B cell (primary cell): ENCODE results near the gene GPC5. TPM values are rescaled to one million over a fixed set of nuclear protein-coding genes. Genes with fewer than 3 reads are reported as not detected.

Experiments used
- ATAC-seq: fragments of 200-7000 bp; cut with Tn5 transposase; one replicate; pipeline ENCODE4 v1.10.0; 2021; ENCODE audit warnings: low read depth, mild to moderate bottlenecking, moderate number of reproducible peaks, moderate library complexity
- CTCF ChIA-PET: fragments of 350-600 bp; sonication (Branson Sonifier 250); formaldehyde crosslinking; loops from one replicate; lab custom pipeline; 2021; ENCODE audit warnings: antibody characterized with exemption, inconsistent platforms; lab: Charles Lee
- POLR2A ChIA-PET: fragments of 350-600 bp; sonication (Branson Sonifier 250); formaldehyde crosslinking; loops from one replicate; lab custom pipeline; 2021; ENCODE audit warnings: antibody characterized with exemption; lab: Charles Lee
- DNase-seq: peaks from one replicate; pipeline ENCODE4 v3.0.0; 2013
- H2AFZ ChIP-seq: 2 replicates; pipeline ENCODE4 v1.6.1; 2012; ENCODE audit warnings: mild to moderate bottlenecking, low read depth, low read length; ENCODE audit not compliant: insufficient read depth, poor library complexity, severe bottlenecking
- H3K27ac ChIP-seq, 2 donors: 1 replicate in 1 of 2; 2 replicates in 1 of 2; pipeline ENCODE4 v1.5.1; 2012 to 2013; ENCODE audit warnings: low read length in 2 of 2, mild to moderate bottlenecking in 2 of 2, moderate library complexity in 1 of 2
- H3K27me3 ChIP-seq, 4 experiments: fragments of 200-600 bp in 1 of 4; sonication (generic) in 1 of 4; replicated peaks in 1 of 4; 1 replicate in 2 of 4; 2 replicates in 2 of 4; pipeline versions ENCODE4 v1.6.1 to v1.7.0; 2013 to 2016; ENCODE audit warnings: low read length in 3 of 4, mild to moderate bottlenecking in 2 of 4, mixed read lengths in 1 of 4, moderate library complexity in 1 of 4; ENCODE audit not compliant: insufficient read depth in 4 of 4, control insufficient read depth in 3 of 4; ENCODE audit errors: control extremely low read depth in 1 of 4
- H3K36me3 ChIP-seq, 2 experiments: replicated peaks in 1 of 2; 1 replicate in 1 of 2; 2 replicates in 1 of 2; pipeline versions ENCODE4 v1.6.1 to v1.7.1; 2013; ENCODE audit warnings: low read length in 1 of 2; ENCODE audit not compliant: insufficient read depth in 2 of 2, control insufficient read depth in 1 of 2; ENCODE audit errors: control extremely low read depth in 1 of 2, extremely low read depth in 1 of 2
- H3K4me1 ChIP-seq, 2 donors: fragments of 200-600 bp in 1 of 2; sonication (generic) in 1 of 2; 1 replicate in 1 of 2; 2 replicates in 1 of 2; pipeline versions ENCODE4 v1.5.1 to v1.6.1; 2013 to 2017; ENCODE audit warnings: low read length in 2 of 2; ENCODE audit not compliant: control insufficient read depth in 2 of 2, insufficient read depth in 2 of 2
- H3K4me2 ChIP-seq: replicated peaks from 2 replicates; pipeline ENCODE3; 2012; ENCODE audit warnings: mild to moderate bottlenecking, low read depth, low read length; ENCODE audit not compliant: poor library complexity, severe bottlenecking
- H3K4me3 ChIP-seq, 5 experiments: fragments of 200-600 bp in 1 of 5; sonication (generic) in 1 of 5; 1 replicate in 3 of 5; 2 replicates in 2 of 5; pipeline versions ENCODE4 v1.5.1 to v1.7.0; 2011 to 2016; ENCODE audit warnings: low read length in 4 of 5, mild to moderate bottlenecking in 4 of 5, low read depth in 2 of 5, control low read depth in 1 of 5, moderate library complexity in 1 of 5; ENCODE audit not compliant: insufficient read depth in 1 of 5; ENCODE audit errors: control extremely low read depth in 1 of 5, extremely low read depth in 1 of 5
- H3K79me2 ChIP-seq: fragments of 200-600 bp; sonication (generic); one replicate; pipeline ENCODE4 v1.6.0; 2016; ENCODE audit warnings: low read length; ENCODE audit not compliant: control insufficient read depth, insufficient read depth
- H3K9ac ChIP-seq: fragments of 200-600 bp; sonication (generic); 2 replicates; pipeline ENCODE4 v1.6.1; 2017; ENCODE audit warnings: mild to moderate bottlenecking, low read length, moderate library complexity
- H3K9me3 ChIP-seq, 3 donors: one replicate each; pipeline versions ENCODE4 v1.6.1 to v1.7.1; 2013; ENCODE audit warnings: low read length in 2 of 3; ENCODE audit not compliant: control insufficient read depth in 2 of 3, insufficient read depth in 1 of 3; ENCODE audit errors: control extremely low read depth in 1 of 3
- H4K20me1 ChIP-seq: 2 replicates; pipeline ENCODE4 v1.6.0; 2012; ENCODE audit warnings: mild to moderate bottlenecking, low read length; ENCODE audit not compliant: insufficient read depth, control insufficient read depth, poor library complexity, severe bottlenecking
- H3K27ac Mint-ChIP-seq: one replicate; pipeline ENCODE4 v1.8.0; 2021; ENCODE audit warnings: mixed read lengths
- H3K27me3 Mint-ChIP-seq: one replicate; pipeline ENCODE4 v1.8.0; 2021; ENCODE audit warnings: mixed read lengths
- H3K4me1 Mint-ChIP-seq: one replicate; pipeline ENCODE4 v1.8.0; 2021; ENCODE audit warnings: mixed read lengths
- H3K4me3 Mint-ChIP-seq: one replicate; pipeline ENCODE4 v1.8.0; 2021; ENCODE audit warnings: mixed read lengths
- H3K9me3 Mint-ChIP-seq: one replicate; pipeline ENCODE4 v1.8.0; 2022; ENCODE audit warnings: mixed read lengths; ENCODE audit not compliant: insufficient read depth
- CTCF ChIP-seq: fragments of 200-600 bp; IDR thresholded peaks from one replicate; pipeline ENCODE4 v1.8.0; 2022; ENCODE audit warnings: antibody characterized with exemption, mild to moderate bottlenecking
- EZH2 ChIP-seq: IDR thresholded peaks from 2 replicates; pipeline ENCODE4 v1.6.1; 2012; ENCODE audit warnings: borderline replicate concordance, low read depth, mild to moderate bottlenecking, moderate library complexity, low read length; ENCODE audit not compliant: insufficient read depth, poor library complexity, severe bottlenecking
- WGBS: methylation state at CpG from one replicate; pipeline ENCODE4 v1.1.5; 2013; ENCODE audit warnings: missing lambda C conversion rate; ENCODE audit not compliant: insufficient coverage; 5-methylcytosine and 5-hydroxymethylcytosine counted together
- intact Hi-C: fragments of 100-400 bp; cut with micrococcal nuclease; formaldehyde crosslinking; loops from one replicate; pipeline ENCODE4 v1.10.0; 2022
- polyA plus RNA-seq: library from polyadenylated mRNA; depleted of rRNA; stranded (reverse); fragments of >200 nt; gene quantifications from 2 replicates; pipeline ENCODE4 v1.2.3, GENCODE V29; 2012
- total RNA-seq, 2 donors: library from RNA; stranded (reverse); fragments of 120-200 nt in 1 of 2; gene quantifications; 1 replicate in 1 of 2; 2 replicates in 1 of 2; pipeline versions ENCODE4 v1.2.3 to v1.2.4, GENCODE V29; 2013 to 2022

GPC5 gene
- total and polyA plus RNA-seq, 2 donors (not counting 1 experiment from before 2014, with no cell fraction given), result 0.15 to 0.30 TPM

- ChIA-PET CTCF (no interaction called here), POLR2A (no interaction called here)
- Histone ChIP-seq H3K4me1 (no peaks in the 10 kb centered on the region), H3K27ac (no peak overlapping the region), H3K27me3 (no peaks in the 10 kb centered on the region), H3K9me3 (peaks cover 0 to 2% (median 0%) of the 10 kb centered on the region in 3 donors), H4K20me1 (no peaks in the 10 kb centered on the region), H3K9ac (no peak overlapping the region), H3K4me3 (no peak overlapping the region), H2AFZ (no peak overlapping the region), H3K79me2 (no peaks in the 10 kb centered on the region), H3K36me3 (no peaks in the 10 kb centered on the region), H3K4me2 (no peak overlapping the region)
- H3K4me1 Mint-ChIP-seq, result no peaks in the 10 kb centered on the region
- H3K27ac Mint-ChIP-seq, result no peak overlapping the region
- DNase-seq (no peak), ATAC-seq (no peak)
- H3K4me3 Mint-ChIP-seq, result no peak overlapping the region
- H3K9me3 Mint-ChIP-seq, result peaks cover 8% of the 10 kb centered on the region
- intact Hi-C loops, result no loop called here
- WGBS, result 100% methylated on average over 1 of the region's 1 CpG
- TF ChIP-seq CTCF (no peak), EZH2 (no peak)
- H3K27me3 Mint-ChIP-seq, result no peaks in the 10 kb centered on the region
Measured at GRCh38 chr13:91554101-91554500, 155.7 kb downstream of the GPC5 start.

- Histone ChIP-seq H2AFZ (no peak overlapping the region), H3K27me3 (no peaks in the 10 kb centered on the region), H3K4me3 (no peak overlapping the region), H3K9ac (no peak overlapping the region), H3K9me3 (no peaks in the 10 kb centered on the region), H3K27ac (no peak overlapping the region), H3K4me1 (no peaks in the 10 kb centered on the region), H4K20me1 (no peaks in the 10 kb centered on the region), H3K36me3 (no peaks in the 10 kb centered on the region), H3K79me2 (no peaks in the 10 kb centered on the region), H3K4me2 (no peak overlapping the region)
- 88% methylated on average over 4 of the region's 5 CpGs for WGBS
- TF ChIP-seq EZH2, result no peak
- no peak for TF ChIP-seq CTCF
- intact Hi-C loops, result no loop called here
- no peak overlapping the region for H3K27ac Mint-ChIP-seq
- H3K4me1 Mint-ChIP-seq, result no peaks in the 10 kb centered on the region
- no peak overlapping the region for H3K4me3 Mint-ChIP-seq
- DNase-seq (no peak), ATAC-seq (no peak)
- H3K9me3 Mint-ChIP-seq, result peaks cover 8% of the 10 kb centered on the region
- ChIA-PET POLR2A (no interaction called here), CTCF (no interaction called here)
- H3K27me3 Mint-ChIP-seq, result no peaks in the 10 kb centered on the region
Measured at GRCh38 chr13:91557328-91558090, 159.1 kb downstream of the GPC5 start.
